NCI-H1092 treated with DMSO at 0.1 percent for 48 hours (cell line): ENCODE measurements around the gene EPHB2.
A peak's percentile ranks its signal among the peaks of the same experiment; 100 is the strongest.

Source experiments
- DNase-seq: peaks from one replicate; lab custom pipeline; 2025; lab: John Stamatoyannopoulos, UW

EPHB2 gene

DNA sequence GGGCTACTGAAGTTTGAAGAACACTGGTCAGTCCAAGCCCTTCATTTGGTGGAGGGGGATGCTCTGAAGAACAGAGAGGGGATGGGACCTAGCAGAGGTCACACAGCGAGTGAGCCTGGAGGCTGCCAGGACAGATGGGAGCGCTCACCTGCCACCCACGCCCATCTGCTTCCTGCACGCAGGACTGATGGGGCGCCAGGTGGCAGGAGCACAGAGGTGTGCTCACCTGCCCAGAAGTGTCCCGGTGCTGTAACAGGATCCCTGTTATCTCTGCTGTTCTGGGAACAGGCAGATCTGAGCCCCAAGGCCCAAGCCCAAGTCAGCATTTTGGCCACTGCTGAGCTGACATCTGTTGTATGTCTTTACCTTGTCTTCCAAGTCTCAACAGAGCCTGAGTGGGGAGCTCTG lies 40.5 kb downstream of the EPHB2 start:
- DNase-seq, result no peak

- no peak for DNase-seq
Observed at GRCh38 chr1:22752339-22752738, 41.7 kb downstream of the EPHB2 start.

- no peak for DNase-seq
Observed at GRCh38 chr1:22753481-22753971, 42.9 kb downstream of the EPHB2 start.

DNA sequence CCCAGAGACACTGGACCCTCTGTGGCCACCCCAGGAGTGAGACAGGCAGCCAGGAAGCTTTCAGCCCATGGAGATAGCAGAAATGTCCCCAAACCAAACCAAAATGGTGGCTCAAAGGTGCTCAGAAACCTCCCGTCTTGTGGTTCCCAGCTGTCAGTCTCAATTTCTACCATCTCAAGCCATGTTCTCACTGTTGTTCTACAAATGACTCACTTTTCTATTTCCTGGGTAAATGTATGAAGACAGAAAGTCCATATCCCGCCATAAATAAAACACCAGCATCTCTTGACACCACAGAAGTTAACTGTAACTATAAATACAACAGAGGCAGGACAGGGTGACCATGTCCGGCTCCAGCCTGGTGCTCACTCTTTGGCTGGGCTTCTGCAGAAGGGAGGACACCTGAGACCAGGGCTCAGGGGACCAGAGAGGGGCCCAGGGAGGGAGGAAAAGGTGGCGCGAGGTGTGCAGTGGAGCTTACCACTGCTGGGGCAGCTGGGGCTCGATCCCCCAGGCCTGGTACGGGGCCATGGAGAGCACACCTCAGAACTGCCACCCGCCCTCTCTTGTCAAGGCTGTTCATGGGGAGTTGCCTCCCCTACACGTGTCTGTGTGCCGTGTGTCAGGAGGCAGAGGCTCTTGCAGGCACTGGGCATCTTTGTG lies 43.6 kb downstream of the EPHB2 start:
- DNase-seq, result no peak

GRCh38 chr1:22754824-22755223 lies 44.2 kb downstream of the EPHB2 start:
- no peak for DNase-seq

GRCh38 chr1:22755641-22756040 lies 45.0 kb downstream of the EPHB2 start:
- DNase-seq, result no peak

- no peak for DNase-seq
Observed at GRCh38 chr1:22756125-22756735, 45.6 kb downstream of the EPHB2 start.

GRCh38 chr1:22760455-22760854 lies 49.8 kb downstream of the EPHB2 start:
- no peak for DNase-seq

- DNase-seq, result no peak
Observed at GRCh38 chr1:22761101-22761500, 50.5 kb downstream of the EPHB2 start.

- no peak for DNase-seq
Observed at GRCh38 chr1:22761821-22762220, 51.2 kb downstream of the EPHB2 start.

GRCh38 chr1:22763487-22764200 lies 53.0 kb downstream of the EPHB2 start:
- DNase-seq, result no peak

DNA sequence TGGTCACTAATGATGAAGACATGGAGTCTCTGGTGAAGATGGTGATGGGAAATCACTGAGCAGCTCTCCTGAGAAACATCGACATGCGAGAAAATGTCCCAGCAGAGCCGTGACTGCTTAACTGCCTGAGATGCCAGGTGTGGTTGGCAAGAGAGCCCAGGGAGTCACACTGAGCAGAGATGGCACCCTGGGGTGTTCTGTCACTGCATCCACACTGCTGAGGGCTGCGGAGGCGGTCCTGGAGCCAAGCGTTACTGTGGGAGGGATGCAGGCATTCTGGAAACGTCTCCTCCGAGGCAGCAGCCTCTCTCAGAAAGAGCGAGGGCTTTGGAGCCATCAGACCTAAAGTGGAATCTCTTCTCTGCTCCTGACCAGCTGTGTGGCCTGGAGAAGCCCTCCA lies 57.2 kb downstream of the EPHB2 start:
- no peak for DNase-seq

DNA sequence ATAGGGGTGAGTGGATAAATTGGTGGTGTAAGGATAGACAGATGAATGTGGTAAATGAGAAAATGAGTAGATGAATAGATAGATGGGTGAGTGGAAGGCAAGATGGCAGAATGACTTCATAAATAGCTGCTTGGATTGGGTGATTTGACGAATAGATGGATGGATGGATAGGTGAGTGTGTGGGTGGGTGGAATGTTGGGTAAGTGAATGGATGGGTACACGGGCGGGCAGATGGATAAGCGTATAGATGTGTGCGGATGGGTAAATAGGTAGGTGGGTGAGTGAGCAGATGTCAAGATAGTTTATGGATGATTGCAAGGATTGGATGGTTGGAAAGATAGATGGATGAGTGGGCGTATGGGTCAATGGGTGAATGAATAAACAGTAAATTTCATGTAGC lies 59.3 kb downstream of the EPHB2 start:
- no peak for DNase-seq

GRCh38 chr1:22772014-22772413 lies 61.4 kb downstream of the EPHB2 start:
- DNase-seq, result peak; percentile 61

DNA sequence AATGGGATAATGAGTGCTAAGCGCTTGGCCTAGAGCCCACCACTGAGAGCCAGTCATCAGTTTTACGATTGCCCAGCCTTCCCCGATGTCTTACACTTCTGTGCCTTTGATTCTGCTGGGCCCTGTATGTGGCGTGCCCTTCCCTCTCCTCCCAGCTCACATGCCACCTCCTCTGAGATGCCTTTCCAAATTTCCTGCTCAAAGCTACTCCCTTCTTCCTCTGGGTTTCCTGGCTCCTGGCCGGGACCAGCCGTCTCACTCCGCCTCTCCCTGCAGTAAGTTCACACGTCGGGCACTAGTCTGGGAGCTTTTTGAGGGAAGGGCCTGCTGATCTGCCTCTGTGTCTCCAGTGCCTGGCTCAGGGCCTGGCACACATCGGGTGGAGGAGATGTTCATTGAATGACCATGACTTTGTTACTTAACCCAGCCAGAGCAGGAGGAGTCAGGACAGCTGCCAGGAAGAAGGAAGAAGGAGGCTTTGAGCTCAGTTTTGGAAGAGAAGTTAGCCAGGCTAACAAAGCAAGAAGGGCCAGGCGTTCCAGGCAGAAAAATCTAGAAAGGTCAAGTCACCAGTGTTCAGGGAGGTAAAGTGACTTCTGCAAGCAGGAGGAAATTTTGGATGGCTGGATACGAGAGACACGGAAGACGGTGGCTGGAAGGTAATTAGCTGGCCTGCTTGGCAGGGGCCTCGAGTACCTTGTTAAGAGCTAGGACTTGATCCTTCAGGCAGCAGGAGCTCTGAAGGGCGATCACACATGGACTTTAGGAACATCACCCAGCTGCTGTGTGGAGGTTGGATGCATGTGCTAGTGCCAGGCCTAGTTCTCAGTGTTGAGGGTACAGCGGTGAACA lies 63.6 kb downstream of the EPHB2 start:
- DNase-seq, result peak; percentile 30

DNA sequence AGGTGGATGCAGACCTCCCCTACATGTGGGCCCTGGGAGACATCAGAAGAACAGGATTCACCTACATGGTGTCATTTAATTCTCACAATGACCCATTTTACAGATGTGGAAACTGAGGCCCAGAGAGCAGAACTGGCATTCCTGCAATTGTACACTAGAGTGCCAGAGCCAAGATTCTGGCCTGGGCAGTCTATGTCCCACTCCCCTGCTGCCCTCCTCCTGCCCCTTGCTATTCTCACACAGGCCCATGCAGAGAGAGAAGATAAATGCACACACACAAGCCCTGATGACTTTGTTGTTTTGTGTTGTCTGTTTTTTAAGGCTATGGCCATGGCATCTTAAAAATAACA lies 64.2 kb downstream of the EPHB2 start:
- DNase-seq, result no peak

GRCh38 chr1:22775478-22775877 lies 64.8 kb downstream of the EPHB2 start:
- no peak for DNase-seq

DNA sequence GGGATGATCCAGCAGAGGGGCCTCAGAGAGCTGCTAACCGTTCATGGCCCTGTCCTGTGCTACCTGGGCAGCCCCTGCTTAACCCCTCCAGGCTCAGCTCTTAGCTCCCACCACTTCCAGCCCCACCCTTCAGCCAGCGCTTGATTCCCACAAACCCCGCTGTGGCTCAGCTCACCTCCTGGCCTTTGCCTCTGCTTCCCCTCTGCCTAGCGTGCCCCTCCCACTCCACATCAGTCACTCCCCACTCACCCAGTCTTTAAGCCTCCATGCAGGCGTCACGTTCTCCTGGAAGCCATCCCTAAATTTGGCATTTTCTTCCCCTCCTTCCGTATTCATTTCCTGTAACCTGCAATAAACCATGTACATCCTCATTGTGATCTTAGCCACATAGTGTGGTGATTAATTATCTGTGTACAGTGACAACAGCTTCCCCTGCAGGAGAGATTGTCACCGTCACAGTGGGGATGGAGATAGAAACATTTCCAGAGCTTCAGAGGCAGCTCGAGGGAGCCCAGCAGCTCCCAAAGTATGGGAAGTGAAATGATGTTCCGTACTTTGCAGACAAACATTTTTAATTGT lies 65.5 kb downstream of the EPHB2 start:
- no peak for DNase-seq

- no peak for DNase-seq
Observed at GRCh38 chr1:22777388-22778057, 66.9 kb downstream of the EPHB2 start.

GRCh38 chr1:22778408-22778807 lies 67.8 kb downstream of the EPHB2 start:
- DNase-seq, result no peak

DNA sequence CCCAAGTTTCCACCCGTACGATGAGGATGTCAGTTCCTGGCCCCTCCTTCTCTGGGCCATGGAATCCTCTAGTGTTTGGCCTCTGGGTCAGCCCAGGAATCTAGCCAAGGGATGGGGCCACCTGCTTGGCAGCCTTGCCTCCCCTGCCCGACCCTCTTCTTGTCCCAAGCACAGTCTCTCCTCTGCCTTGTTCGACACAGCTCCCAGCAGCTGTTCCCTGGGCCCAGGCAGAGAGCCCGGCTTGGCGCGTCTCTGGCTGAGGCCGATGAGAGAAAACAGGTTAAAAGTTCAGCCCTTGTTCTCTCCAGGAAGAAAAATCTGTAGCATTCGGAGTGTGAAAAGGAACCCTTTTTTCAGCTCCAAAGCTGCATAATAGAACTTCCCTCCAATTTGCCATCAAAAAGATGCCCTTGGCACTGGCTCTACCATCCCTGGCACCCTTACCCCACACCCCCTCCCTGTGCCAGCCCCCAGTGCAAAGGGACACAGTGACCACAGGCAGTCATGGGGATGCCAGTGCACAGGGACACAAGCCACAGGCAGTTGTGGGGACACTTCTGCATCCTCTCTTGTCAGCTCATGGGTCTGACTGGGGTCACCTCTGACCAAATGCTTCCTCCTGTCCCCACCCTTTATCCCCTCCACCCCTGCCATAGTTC lies 68.4 kb downstream of the EPHB2 start:
- DNase-seq, result peak; percentile 24
